Astrocyte of the cerebellum (primary cell): ENCODE data around the gene PXDC1.
"Not testable (repeated sequence)": the region's sequence is repeated elsewhere in the genome, so short reads cannot be mapped to it uniquely, and the experiment has no call there.

Source experiments
- DNase-seq: peaks from one replicate; pipeline ENCODE4 v3.0.0-alpha.2; 2011; ENCODE audit warnings: low read depth
- H3K4me3 ChIP-seq: 2 replicates; pipeline ENCODE4 v1.5.1; 2011; ENCODE audit warnings: mild to moderate bottlenecking, low read depth, low read length, moderate library complexity
- in situ Hi-C: cut with HindIII; loops from 2 replicates; pipeline ENCODE4 v1.10.0; 2017; ENCODE audit warnings: low sequenced_read_pairs
- TF ChIP-seq, protein P1 (sequence below): IDR thresholded peaks from 2 replicates; pipeline ENCODE4 v1.5.1; 2012; ENCODE audit warnings: low read length, low read depth, moderate library complexity, mild to moderate bottlenecking; ENCODE audit errors: missing control alignments

PXDC1 gene

GRCh38 chr6:3769610-3770009 lies 18.1 kb upstream of the PXDC1 start:
- TF ChIP-seq, protein P1, sequence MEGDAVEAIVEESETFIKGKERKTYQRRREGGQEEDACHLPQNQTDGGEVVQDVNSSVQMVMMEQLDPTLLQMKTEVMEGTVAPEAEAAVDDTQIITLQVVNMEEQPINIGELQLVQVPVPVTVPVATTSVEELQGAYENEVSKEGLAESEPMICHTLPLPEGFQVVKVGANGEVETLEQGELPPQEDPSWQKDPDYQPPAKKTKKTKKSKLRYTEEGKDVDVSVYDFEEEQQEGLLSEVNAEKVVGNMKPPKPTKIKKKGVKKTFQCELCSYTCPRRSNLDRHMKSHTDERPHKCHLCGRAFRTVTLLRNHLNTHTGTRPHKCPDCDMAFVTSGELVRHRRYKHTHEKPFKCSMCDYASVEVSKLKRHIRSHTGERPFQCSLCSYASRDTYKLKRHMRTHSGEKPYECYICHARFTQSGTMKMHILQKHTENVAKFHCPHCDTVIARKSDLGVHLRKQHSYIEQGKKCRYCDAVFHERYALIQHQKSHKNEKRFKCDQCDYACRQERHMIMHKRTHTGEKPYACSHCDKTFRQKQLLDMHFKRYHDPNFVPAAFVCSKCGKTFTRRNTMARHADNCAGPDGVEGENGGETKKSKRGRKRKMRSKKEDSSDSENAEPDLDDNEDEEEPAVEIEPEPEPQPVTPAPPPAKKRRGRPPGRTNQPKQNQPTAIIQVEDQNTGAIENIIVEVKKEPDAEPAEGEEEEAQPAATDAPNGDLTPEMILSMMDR = no peak
- in situ Hi-C loops = no loop called here
- no peak overlapping the region for H3K4me3 ChIP-seq
- no peak for DNase-seq

DNA sequence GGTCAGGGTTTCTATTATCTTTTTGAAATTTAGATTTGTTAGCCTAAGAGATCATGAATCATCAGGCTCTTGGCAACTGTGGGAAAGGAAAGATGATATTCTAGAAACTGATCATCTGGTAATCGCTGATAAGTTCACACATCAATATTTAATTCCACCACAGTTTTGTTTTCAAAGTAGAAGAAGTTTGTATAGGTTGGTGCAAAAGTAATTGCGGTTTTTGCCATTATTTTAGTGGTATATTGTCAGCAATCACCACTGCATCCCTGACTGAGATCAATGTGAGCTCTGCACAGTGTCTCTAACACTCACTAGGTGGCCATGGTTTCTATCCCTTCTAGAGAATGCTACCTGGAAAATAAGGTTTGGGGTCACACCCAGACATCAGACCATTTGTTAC lies 17.0 kb upstream of the PXDC1 start:
- no peak for DNase-seq

GRCh38 chr6:3767483-3767882 lies 16.0 kb upstream of the PXDC1 start:
- DNase-seq, H3K4me3 ChIP-seq, in situ Hi-C loops: not testable (repeated sequence)

More for the DNA sequence above, 17.0 kb upstream of the PXDC1 start:
- in situ Hi-C loops = no loop called here
- TF ChIP-seq, protein P1 = no peak
- H3K4me3 ChIP-seq = no peak overlapping the region

DNA sequence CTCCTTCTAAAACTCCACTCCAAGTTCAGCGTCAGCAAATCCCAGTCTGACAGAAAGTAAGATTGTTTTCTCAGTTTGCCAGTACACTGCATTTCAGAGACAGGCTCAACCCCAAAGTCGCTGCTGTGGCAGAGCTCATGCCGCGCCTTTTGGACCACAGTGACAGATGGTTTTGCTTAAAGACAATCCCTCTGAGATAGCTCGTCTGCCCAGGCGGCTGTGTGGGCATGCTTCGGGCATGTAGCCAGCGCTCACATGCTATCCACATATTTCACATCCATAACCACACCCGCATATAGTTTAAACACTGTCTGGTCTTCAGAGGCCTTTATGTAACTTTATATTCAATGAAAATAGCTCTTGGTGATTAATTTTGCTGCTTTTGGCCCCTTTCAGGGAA lies 14.7 kb upstream of the PXDC1 start:
- no peak overlapping the region for H3K4me3 ChIP-seq
- TF ChIP-seq, protein P1 = no peak
- no peak for DNase-seq
- in situ Hi-C loops = no loop called here

DNA sequence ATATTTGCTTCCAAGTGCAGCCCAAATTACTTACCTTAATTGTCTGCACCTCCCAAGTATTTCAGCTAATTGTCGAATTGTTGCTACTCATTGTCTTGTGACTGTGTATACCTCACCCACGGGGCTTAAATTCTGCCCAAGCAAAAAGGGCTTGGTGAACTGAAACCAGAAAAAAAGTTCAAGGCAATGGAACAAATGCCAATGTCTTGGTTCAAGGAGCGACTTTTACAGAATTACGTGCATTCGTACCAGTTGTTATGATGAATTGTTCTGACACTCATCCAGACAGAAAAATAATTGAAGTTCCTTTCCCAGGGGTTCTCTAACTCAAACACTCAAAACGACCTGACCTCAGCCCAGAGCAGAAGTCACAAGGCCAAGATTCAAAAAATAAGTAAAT lies 13.9 kb upstream of the PXDC1 start:
- in situ Hi-C loops = no loop called here
- TF ChIP-seq, protein P1 = no peak
- DNase-seq = no peak
- no peak overlapping the region for H3K4me3 ChIP-seq

DNA sequence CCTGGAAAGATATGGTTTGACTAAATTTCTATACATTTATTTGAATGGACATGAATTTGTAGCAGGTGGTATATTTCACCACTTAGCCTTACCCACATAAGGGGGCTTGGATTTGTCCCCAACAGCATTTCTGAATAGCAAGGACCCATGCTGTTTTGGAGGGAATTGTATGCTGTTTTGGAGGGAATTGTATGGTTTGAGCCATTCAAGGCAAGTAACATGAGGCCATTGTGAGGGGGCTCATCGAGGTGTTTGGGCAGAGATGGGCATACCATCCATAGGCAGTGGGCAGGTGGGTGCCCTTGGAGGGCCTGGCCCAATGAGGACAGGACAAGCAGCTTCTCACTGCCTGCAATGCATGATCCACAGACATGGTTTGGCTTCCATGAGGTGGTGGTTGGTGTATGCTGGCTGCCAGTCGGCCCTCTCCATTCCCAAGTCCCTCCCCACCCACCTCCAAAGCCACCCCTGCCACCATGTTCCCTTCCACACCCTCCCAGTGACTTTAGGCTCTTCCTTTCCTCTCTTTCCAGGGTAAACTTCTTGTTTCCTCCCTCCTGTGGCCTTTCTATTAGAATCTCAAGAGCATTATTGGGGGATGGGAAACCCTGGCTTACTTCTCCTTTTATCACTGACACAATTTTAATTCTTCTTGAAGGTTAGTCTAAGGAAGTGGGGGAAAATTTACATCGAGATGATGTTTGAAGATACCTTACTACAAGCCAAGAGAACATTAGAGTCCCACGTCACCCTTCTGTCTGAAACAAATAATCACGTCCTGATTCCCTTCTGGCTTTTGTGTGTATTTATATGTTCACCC lies 13.2 kb upstream of the PXDC1 start:
- no peak overlapping the region for H3K4me3 ChIP-seq
- in situ Hi-C loops = no loop called here
- TF ChIP-seq, protein P1 = no peak
- no peak for DNase-seq

DNA sequence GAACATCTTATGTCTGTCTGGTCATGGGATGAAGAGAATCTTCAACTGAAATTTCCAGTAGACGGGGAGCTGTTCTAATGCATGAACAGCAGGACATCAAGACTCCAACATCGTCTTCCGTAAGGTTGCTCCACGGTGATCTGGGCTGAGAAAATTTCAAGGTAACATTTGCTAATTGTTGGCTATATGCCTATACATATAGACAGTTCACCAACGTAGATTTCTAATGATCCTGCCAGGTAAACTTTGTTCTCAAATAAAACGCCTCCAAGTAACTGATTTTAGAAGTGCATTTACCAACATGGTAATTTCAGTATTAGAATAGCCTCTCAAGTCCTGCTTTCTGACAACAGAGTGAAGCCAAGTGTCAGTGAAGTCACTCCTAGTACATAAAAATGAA lies 11.3 kb upstream of the PXDC1 start:
- TF ChIP-seq, protein P1 = no peak
- in situ Hi-C loops = no loop called here
- DNase-seq = no peak
- no peak overlapping the region for H3K4me3 ChIP-seq
